Psoas muscle (tissue), 8 donors: ENCODE measurements around the gene LY9. TPM values are rescaled to one million over a fixed set of nuclear protein-coding genes. Genes with fewer than 3 reads are reported as not detected.

Experiments
- ATAC-seq, 4 donors: fragments of 200-7000 bp; cut with Tn5 transposase; one replicate each; pipeline ENCODE4 v1.9.1; 2020; ENCODE audit warnings: moderate library complexity in 3 of 4, mild to moderate bottlenecking in 2 of 4
- DNase-seq, 2 donors: peaks; one replicate each; pipeline ENCODE4 v3.0.0-alpha.2; 2020
- H3K27ac ChIP-seq: fragments of 200-600 bp; one replicate; pipeline ENCODE4 v1.8.0; 2022
- H3K27me3 ChIP-seq, 3 donors: fragments of 200-600 bp in 1 of 3; one replicate each; pipeline versions ENCODE4 v1.6.1 to v1.8.0; 2013 to 2022; ENCODE audit warnings: low read length in 2 of 3, mild to moderate bottlenecking in 2 of 3, moderate library complexity in 1 of 3; ENCODE audit not compliant: insufficient read depth in 3 of 3
- H3K36me3 ChIP-seq, 2 donors: fragments of 200-600 bp in 1 of 2; one replicate each; pipeline versions ENCODE4 v1.6.1 to v1.8.0; 2013 to 2022; ENCODE audit warnings: low read depth in 1 of 2, mild to moderate bottlenecking in 1 of 2, moderate library complexity in 1 of 2; ENCODE audit not compliant: insufficient read depth in 1 of 2
- H3K4me1 ChIP-seq: fragments of 200-600 bp; one replicate; pipeline ENCODE4 v1.8.0; 2022
- H3K4me3 ChIP-seq: fragments of 200-600 bp; one replicate; pipeline ENCODE4 v1.8.0; 2022; ENCODE audit warnings: mild to moderate bottlenecking
- H3K9me3 ChIP-seq: fragments of 200-600 bp; one replicate; pipeline ENCODE4 v1.8.0; 2022
- WGBS, 3 donors: extraction: QIAGEN DNeasy Blood & Tissue Kit; methylation state at CpG; one replicate each; pipeline versions ENCODE4 v1.1.6 to v1.1.7; 2013; 5-methylcytosine and 5-hydroxymethylcytosine counted together
- intact Hi-C, 2 donors: fragments of 100-400 bp; cut with DNase I; formaldehyde crosslinking; loops; one replicate each; pipeline versions ENCODE4 v1.11.0 to v1.14.2; 2022
- polyA plus RNA-seq, 3 donors: library from polyadenylated mRNA; stranded (reverse); fragments of 200-250 nt; gene quantifications; one replicate each; pipeline ENCODE4 v1.2.3, GENCODE V29; 2013
- total RNA-seq, 4 donors: library from RNA; stranded (reverse); fragmentation: NEBNext Ultra II Directional in 2 of 4; extraction: Animal tissue kit (Norgen Biotek cat#: 25700) in 2 of 4; gene quantifications; one replicate each; pipeline versions ENCODE4 v1.2.1 to v1.2.4, GENCODE V29; 2021 to 2023
- TF ChIP-seq, protein P1 (sequence below): fragments of 200-600 bp; IDR thresholded peaks from one replicate; pipeline ENCODE4 v1.8.0; 2022; ENCODE audit warnings: antibody characterized with exemption
- donor health status: healthy with polysubstance abuse.
- donor health status: DM: no; HTN: no; CAD: no; lungs with moderate emphysema.
- donor health status: Bipolar disorder and iron deficiency.
- donor health status: healthy.
- donor health status: DM: yes; HTN: yes; CAD: no.
- donor health status: DM: no; HTN: no; CAD: no.
- donor health status: DM: no; HTN: no; CAD: no.
- donor health status: DM: yes; HTN: yes; CAD: no.

Gene LY9
- total and polyA plus RNA-seq, 7 donors = 0.06 to 0.49 (median 0.27) TPM; not detected in 2

DNA sequence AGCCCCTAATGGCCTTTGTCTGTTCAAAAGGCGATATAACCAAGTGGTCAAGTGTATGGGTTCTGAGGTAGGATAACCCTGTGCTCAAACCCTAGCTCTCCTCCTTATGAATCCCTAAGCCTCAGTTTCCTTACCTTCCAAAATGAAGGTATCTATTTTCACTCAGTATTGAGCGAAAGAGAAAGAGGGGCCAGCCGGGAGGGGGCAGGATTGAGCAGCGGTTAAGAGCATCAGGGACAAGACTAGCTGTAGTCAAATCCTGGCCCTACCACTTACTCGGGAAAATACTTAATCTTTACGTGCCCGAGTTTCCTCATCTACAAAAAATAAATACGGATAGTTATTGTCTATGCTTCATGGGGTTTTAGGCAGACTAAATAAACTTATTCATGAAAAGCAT, 25.7 kb downstream of the LY9 start:
- DNase-seq (no peak), ATAC-seq (no peak)
- no peaks in the 10 kb centered on the region for H3K27me3 ChIP-seq
- no peaks in the 10 kb centered on the region for H3K4me1 ChIP-seq
- H3K4me3 ChIP-seq = no peak overlapping the region
- intact Hi-C loops = no loop called here
- TF ChIP-seq, protein P1, sequence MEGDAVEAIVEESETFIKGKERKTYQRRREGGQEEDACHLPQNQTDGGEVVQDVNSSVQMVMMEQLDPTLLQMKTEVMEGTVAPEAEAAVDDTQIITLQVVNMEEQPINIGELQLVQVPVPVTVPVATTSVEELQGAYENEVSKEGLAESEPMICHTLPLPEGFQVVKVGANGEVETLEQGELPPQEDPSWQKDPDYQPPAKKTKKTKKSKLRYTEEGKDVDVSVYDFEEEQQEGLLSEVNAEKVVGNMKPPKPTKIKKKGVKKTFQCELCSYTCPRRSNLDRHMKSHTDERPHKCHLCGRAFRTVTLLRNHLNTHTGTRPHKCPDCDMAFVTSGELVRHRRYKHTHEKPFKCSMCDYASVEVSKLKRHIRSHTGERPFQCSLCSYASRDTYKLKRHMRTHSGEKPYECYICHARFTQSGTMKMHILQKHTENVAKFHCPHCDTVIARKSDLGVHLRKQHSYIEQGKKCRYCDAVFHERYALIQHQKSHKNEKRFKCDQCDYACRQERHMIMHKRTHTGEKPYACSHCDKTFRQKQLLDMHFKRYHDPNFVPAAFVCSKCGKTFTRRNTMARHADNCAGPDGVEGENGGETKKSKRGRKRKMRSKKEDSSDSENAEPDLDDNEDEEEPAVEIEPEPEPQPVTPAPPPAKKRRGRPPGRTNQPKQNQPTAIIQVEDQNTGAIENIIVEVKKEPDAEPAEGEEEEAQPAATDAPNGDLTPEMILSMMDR = no peak
- no peaks in the 10 kb centered on the region for H3K36me3 ChIP-seq
- 71 to 79% (median 77%) methylated on average over 8 of the region's 8 CpGs for WGBS, 3 donors
- H3K27ac ChIP-seq = no peak overlapping the region
- no peaks in the 10 kb centered on the region for H3K9me3 ChIP-seq

DNA sequence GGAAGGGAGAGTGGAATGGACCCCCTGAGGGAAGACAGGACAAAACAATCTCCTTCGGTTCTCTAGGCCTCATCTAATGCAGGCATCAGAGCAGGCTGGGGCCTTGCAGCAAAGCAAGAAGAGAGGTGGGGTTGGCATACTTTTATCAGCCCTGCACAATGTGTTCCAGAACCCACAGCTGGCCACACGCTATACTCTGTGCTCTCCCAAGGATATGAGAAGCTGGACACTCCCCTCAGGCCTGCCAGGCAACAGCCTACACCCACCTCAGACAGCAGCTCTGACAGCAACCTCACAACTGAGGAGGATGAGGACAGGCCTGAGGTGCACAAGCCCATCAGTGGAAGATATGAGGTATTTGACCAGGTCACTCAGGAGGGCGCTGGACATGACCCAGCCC, 27.3 kb downstream of the LY9 start:
- DNase-seq (no peak), ATAC-seq (no peak)
- Histone ChIP-seq H3K27me3 (no peaks in the 10 kb centered on the region), H3K27ac (no peak overlapping the region), H3K9me3 (no peaks in the 10 kb centered on the region), H3K4me3 (no peak overlapping the region), H3K4me1 (no peaks in the 10 kb centered on the region), H3K36me3 (no peaks in the 10 kb centered on the region)
- intact Hi-C loops = no loop called here
- TF ChIP-seq, protein P1 = no peak
- WGBS, 3 donors = 67 to 74% (median 67%) methylated on average over 3 of the region's 3 CpGs

DNA sequence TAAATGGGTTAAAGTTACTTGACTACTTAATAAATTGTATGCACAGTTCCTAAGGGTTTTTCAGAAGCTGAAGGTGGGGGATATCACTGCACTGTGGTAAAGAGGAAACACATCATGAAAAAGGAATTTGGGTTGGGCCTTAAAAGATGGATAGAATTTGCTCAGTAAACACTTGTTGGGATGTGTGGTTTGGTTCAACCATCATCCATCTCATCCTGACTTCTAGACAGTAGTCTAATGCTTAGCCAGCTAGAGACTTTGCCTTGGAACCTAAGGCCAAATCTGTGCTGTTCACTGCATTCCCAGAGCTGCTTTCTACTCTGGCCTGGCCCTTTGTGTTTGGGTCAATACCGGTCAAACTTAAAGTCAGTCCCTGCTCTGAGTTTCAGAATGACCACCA, 30.6 kb downstream of the LY9 start:
- no peak overlapping the region for H3K27ac ChIP-seq
- DNase-seq (no peak), ATAC-seq (no peak)
- intact Hi-C loops = no loop called here
- H3K9me3 ChIP-seq = no peaks in the 10 kb centered on the region
- WGBS, 3 donors = 72 to 97% (median 84%) methylated on average over 1 of the region's 1 CpG
- TF ChIP-seq, protein P1 = no peak
- no peaks in the 10 kb centered on the region for H3K27me3 ChIP-seq
- H3K36me3 ChIP-seq = no peaks in the 10 kb centered on the region
- H3K4me3 ChIP-seq = no peak overlapping the region
- H3K4me1 ChIP-seq = no peaks in the 10 kb centered on the region

DNA sequence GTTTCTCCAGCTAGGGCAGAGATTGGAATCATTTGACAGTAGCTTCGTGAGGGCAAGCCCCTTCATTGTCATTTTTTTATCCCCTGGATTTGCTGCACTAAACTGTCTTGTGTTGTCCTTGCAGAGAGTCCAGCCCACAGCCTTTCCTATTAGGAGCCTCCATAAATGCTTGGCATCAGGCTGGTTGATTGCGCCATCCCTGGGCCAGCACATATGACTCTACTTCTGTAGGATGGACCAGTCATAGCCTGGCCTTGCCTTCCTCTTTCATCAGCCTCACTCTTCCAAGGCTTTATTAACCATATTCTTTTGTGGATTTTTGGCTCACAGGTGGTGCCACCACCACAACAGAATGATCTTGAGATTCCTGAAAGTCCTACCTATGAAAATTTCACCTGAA, 31.4 kb downstream of the LY9 start:
- TF ChIP-seq, protein P1 = no peak
- H3K36me3 ChIP-seq = no peaks in the 10 kb centered on the region
- whole genome bisulfite sequencing, 3 donors = 75 to 85% (median 79%) methylated on average over 2 of the region's 2 CpGs
- H3K27ac ChIP-seq = no peak overlapping the region
- H3K4me3 ChIP-seq = no peak overlapping the region
- intact Hi-C loops = no loop called here
- no peak for DNase-seq
- H3K27me3 ChIP-seq = no peaks in the 10 kb centered on the region
- H3K4me1 ChIP-seq = no peaks in the 10 kb centered on the region
- H3K9me3 ChIP-seq = no peaks in the 10 kb centered on the region
- ATAC-seq = no peak

DNA sequence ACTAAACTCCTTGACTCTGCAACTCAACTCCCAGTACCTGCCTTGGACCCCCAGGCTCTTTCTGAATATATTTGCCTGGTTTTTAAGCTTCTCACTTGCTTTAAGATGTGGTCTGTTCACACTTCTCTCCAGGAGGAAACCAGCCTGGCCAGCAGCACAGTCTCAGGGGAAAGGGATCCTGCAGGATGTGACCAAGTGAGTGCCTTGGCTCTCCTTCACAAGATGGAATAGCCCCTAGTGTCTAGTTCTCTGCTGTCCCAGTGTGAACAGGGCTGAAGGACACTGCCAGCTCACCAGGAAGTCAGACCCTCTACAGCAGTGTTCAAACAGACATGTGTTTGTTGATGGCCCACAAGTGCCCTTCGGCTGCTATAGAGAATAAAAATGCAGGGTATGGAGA, 33.8 kb downstream of the LY9 start:
- intact Hi-C loops = loop anchor here (10.0 kb wide), 2 partner anchors 125 to 265 kb away; partner anchors contain the start of genes ITLN2 (in 1 of the 2) and KLHDC9 (in 1 of the 2)
- Histone ChIP-seq H3K4me3 (no peak overlapping the region), H3K9me3 (no peaks in the 10 kb centered on the region), H3K4me1 (no peaks in the 10 kb centered on the region), H3K27me3 (no peaks in the 10 kb centered on the region), H3K36me3 (no peaks in the 10 kb centered on the region), H3K27ac (no peak overlapping the region)
- 76 to 87% (median 83%) methylated on average over 1 of the region's 1 CpG for WGBS, 3 donors
- DNase-seq = no peak
- no peak for ATAC-seq
- TF ChIP-seq, protein P1 = no peak
